NCI-H2171 (cell line): ENCODE measurements around the gene ATG14.
"Not testable (repeated sequence)": the region's sequence is repeated elsewhere in the genome, so short reads cannot be mapped to it uniquely, and the experiment has no call there.

Experiments used
- DNase-seq: peaks from one replicate; lab custom pipeline; 2025; lab: John Stamatoyannopoulos, UW

ATG14 gene

GRCh38 chr14:55350461-55350860 is 61.2 kb downstream of the ATG14 start:
- DNase-seq, result no peak

- DNase-seq, result no peak
Observed at GRCh38 chr14:55349565-55349964, 62.1 kb downstream of the ATG14 start.

- DNase-seq, result peak; percentile 34
Observed at GRCh38 chr14:55348766-55349453, 62.7 kb downstream of the ATG14 start.

GRCh38 chr14:55347748-55348147 is 63.9 kb downstream of the ATG14 start:
- DNase-seq, result no peak

GRCh38 chr14:55347040-55347439 is 64.6 kb downstream of the ATG14 start:
- DNase-seq, result no peak

GRCh38 chr14:55344582-55345163 is 67.0 kb downstream of the ATG14 start:
- not testable (repeated sequence) for DNase-seq

- no peak for DNase-seq
Observed at GRCh38 chr14:55341781-55342180, 69.8 kb downstream of the ATG14 start.

- DNase-seq, result no peak
Observed at GRCh38 chr14:55340482-55340881, 71.1 kb downstream of the ATG14 start.

GRCh38 chr14:55339770-55340169 is 71.9 kb downstream of the ATG14 start:
- no peak for DNase-seq

- no peak for DNase-seq
Observed at GRCh38 chr14:55336691-55337090, 74.9 kb downstream of the ATG14 start.

- no peak for DNase-seq
Observed at GRCh38 chr14:55336162-55336561, 75.5 kb downstream of the ATG14 start.

- DNase-seq, result no peak
Observed at GRCh38 chr14:55333711-55334485, 77.7 kb downstream of the ATG14 start.

GRCh38 chr14:55332654-55333570 is 78.7 kb downstream of the ATG14 start:
- no peak for DNase-seq

GRCh38 chr14:55329999-55330710 is 81.5 kb downstream of the ATG14 start:
- no peak for DNase-seq

- no peak for DNase-seq
Observed at GRCh38 chr14:55328317-55328716, 83.3 kb downstream of the ATG14 start.

- DNase-seq, result no peak
Observed at GRCh38 chr14:55327179-55327578, 84.5 kb downstream of the ATG14 start.

GRCh38 chr14:55324812-55325211 is 86.8 kb downstream of the ATG14 start:
- DNase-seq, result no peak

- no peak for DNase-seq
Observed at GRCh38 chr14:55323910-55324309, 87.7 kb downstream of the ATG14 start.

- DNase-seq, result no peak
Observed at GRCh38 chr14:55318694-55319093, 92.9 kb downstream of the ATG14 start.

- DNase-seq, result no peak
Observed at GRCh38 chr14:55317542-55318306, 93.9 kb downstream of the ATG14 start.

GRCh38 chr14:55316564-55316963 is 95.1 kb downstream of the ATG14 start:
- DNase-seq, result no peak
